HG03066 (cell line): Measurements from ENCODE around the gene SAG.
"Not testable (repeated sequence)": the region's sequence is repeated elsewhere in the genome, so short reads cannot be mapped to it uniquely, and the experiment has no call there.

Source experiments
- ATAC-seq: cut with Tn5 transposase; IDR thresholded peaks from one replicate; pipeline ENCODE4 v1.9.1; 2021; ENCODE audit warnings: low read depth; ENCODE audit not compliant: unreplicated experiment

Gene SAG

GRCh38 chr2:233328922-233329321 lies 21.3 kb downstream of the SAG start:
- ATAC-seq = no peak

GRCh38 chr2:233329489-233330135 lies 22.0 kb downstream of the SAG start:
- ATAC-seq = no peak

- peak; percentile 88 for ATAC-seq
These were observed 23.9 kb downstream of the SAG start for GRCh38 chr2:233331536-233331935.

GRCh38 chr2:233332125-233332524 lies 24.5 kb downstream of the SAG start:
- no peak for ATAC-seq

GRCh38 chr2:233334915-233335314 lies 27.3 kb downstream of the SAG start:
- no peak for ATAC-seq

- ATAC-seq = not testable (repeated sequence)
These were observed 28.5 kb downstream of the SAG start for GRCh38 chr2:233336091-233336490.

GRCh38 chr2:233336541-233336940 lies 28.9 kb downstream of the SAG start:
- no peak for ATAC-seq

GRCh38 chr2:233338046-233338445 lies 30.4 kb downstream of the SAG start:
- no peak for ATAC-seq

GRCh38 chr2:233338812-233339368 lies 31.3 kb downstream of the SAG start:
- no peak for ATAC-seq

GRCh38 chr2:233339427-233339826 lies 31.8 kb downstream of the SAG start:
- no peak for ATAC-seq

GRCh38 chr2:233341296-233341695 lies 33.7 kb downstream of the SAG start:
- no peak for ATAC-seq

- ATAC-seq = no peak
These were observed 34.7 kb downstream of the SAG start for GRCh38 chr2:233342301-233342700.

GRCh38 chr2:233343171-233343705 lies 35.6 kb downstream of the SAG start:
- ATAC-seq = no peak

GRCh38 chr2:233346376-233346775 lies 38.8 kb downstream of the SAG start:
- ATAC-seq = no peak

GRCh38 chr2:233346930-233347329 lies 39.3 kb downstream of the SAG start:
- ATAC-seq = no peak

- ATAC-seq = peak; percentile 52
These were observed 41.7 kb downstream of the SAG start for GRCh38 chr2:233349005-233349998.

GRCh38 chr2:233350708-233351107 lies 43.1 kb downstream of the SAG start:
- no peak for ATAC-seq

- no peak for ATAC-seq
These were observed 43.8 kb downstream of the SAG start for GRCh38 chr2:233351423-233351822.

- ATAC-seq = no peak
These were observed 44.7 kb downstream of the SAG start for GRCh38 chr2:233352141-233352842.

GRCh38 chr2:233353101-233353768 lies 45.6 kb downstream of the SAG start:
- peak; percentile 6 for ATAC-seq
